ENCODE results near the gene ATP8A1. TPM values are rescaled to one million over a fixed set of nuclear protein-coding genes. Genes with fewer than 3 reads are reported as not detected.

The ATP8A1 gene
- total and polyA plus RNA-seq, 4 donors, result 0.65 to 15.9 (median 5.9) TPM

GRCh38 chr4:42412251-42412650 lies 244.7 kb downstream of the ATP8A1 start:
- Histone ChIP-seq H3K9me3 (ENCODE audit: control insufficient read depth in 4 of 4, low read length in 3 of 4) (no peaks in the 10 kb centered on the region), H3K27me3 (ENCODE audit: control insufficient read depth in 4 of 4, insufficient read depth in 4 of 4, low read length in 3 of 4) (no peaks in the 10 kb centered on the region), H3K9ac (ENCODE audit: low read depth in 1 of 2, low read length in 2 of 2) (no peak overlapping the region), H3K27ac (ENCODE audit: low read depth in 1 of 2, low read length in 2 of 2) (no peak overlapping the region), H3K4me3 (ENCODE audit: low read depth in 1 of 3, low read length in 3 of 3) (no peak overlapping the region), H3K36me3 (ENCODE audit: control insufficient read depth in 4 of 4, insufficient read depth in 3 of 4, low read depth in 1 of 4, low read length in 3 of 4) (no peaks in the 10 kb centered on the region), H3K4me1 (ENCODE audit: control insufficient read depth in 4 of 4, insufficient read depth in 4 of 4, low read length in 3 of 4) (no peaks in the 10 kb centered on the region)
- WGBS, result 77% methylated on average over 2 of the region's 2 CpGs
- TF ChIP-seq YY1 (IDR thresholded peaks at IDR 0.05) (no peak), JUND (IDR thresholded peaks at IDR 0.05) (peak in 1 of 2 donors; percentile 26), ATF3 (IDR thresholded peaks at IDR 0.05) (no peak)
- no peak for DNase-seq (ENCODE audit: low spot score)

GRCh38 chr4:42411803-42412202 lies 245.1 kb downstream of the ATP8A1 start:
- Histone ChIP-seq H3K27me3 (ENCODE audit: control insufficient read depth in 4 of 4, insufficient read depth in 4 of 4, low read length in 3 of 4) (no peaks in the 10 kb centered on the region), H3K27ac (ENCODE audit: low read depth in 1 of 2, low read length in 2 of 2) (no peak overlapping the region)

More at GRCh38 chr4:42411803-42412202, 245.1 kb downstream of the ATP8A1 start:
- Histone ChIP-seq H3K9me3 (ENCODE audit: control insufficient read depth in 4 of 4, low read length in 3 of 4) (no peaks in the 10 kb centered on the region), H3K9ac (ENCODE audit: low read depth in 1 of 2, low read length in 2 of 2) (no peak overlapping the region), H3K4me3 (ENCODE audit: low read depth in 1 of 3, low read length in 3 of 3) (no peak overlapping the region), H3K4me1 (ENCODE audit: control insufficient read depth in 4 of 4, insufficient read depth in 4 of 4, low read length in 3 of 4) (no peaks in the 10 kb centered on the region), H3K36me3 (ENCODE audit: control insufficient read depth in 4 of 4, insufficient read depth in 3 of 4, low read depth in 1 of 4, low read length in 3 of 4) (no peaks in the 10 kb centered on the region)
- WGBS, result 89% methylated on average over 4 of the region's 4 CpGs
- TF ChIP-seq RAD21 (IDR thresholded peaks at IDR 0.05) (no peak), EGR1 (IDR thresholded peaks at IDR 0.05; ENCODE audit: low read depth in 2 of 2) (no peak), FOXA1 (IDR thresholded peaks at IDR 0.05) (no peak), ZBTB33 (IDR thresholded peaks at IDR 0.05) (no peak), TAF1 (conservative IDR thresholded peaks at IDR 0.05) (no peak), REST (IDR thresholded peaks at IDR 0.05) (no peak), SP1 (IDR thresholded peaks at IDR 0.05) (no peak), CTCF (IDR thresholded peaks at IDR 0.05; ENCODE audit: low read depth, low read length, missing input control) (no peak), MAX (IDR thresholded peaks at IDR 0.05) (no peak), RXRA (IDR thresholded peaks at IDR 0.05) (no peak), JUND (IDR thresholded peaks at IDR 0.05) (no peak), ATF3 (IDR thresholded peaks at IDR 0.05) (no peak), HNF4G (IDR thresholded peaks at IDR 0.05) (no peak), GABPA (IDR thresholded peaks at IDR 0.05 in 1 of 2, conservative IDR thresholded peaks at IDR 0.05 in 1 of 2) (no peak), NR2F2 (IDR thresholded peaks at IDR 0.05) (no peak), HNF4A (conservative IDR thresholded peaks at IDR 0.05) (no peak), FOXA2 (IDR thresholded peaks at IDR 0.05) (no peak), YY1 (IDR thresholded peaks at IDR 0.05) (no peak)
- no peak for DNase-seq (ENCODE audit: low spot score)
